ENCODE data around the gene B3GAT1. TPM values are rescaled to one million over a fixed set of nuclear protein-coding genes. Genes with fewer than 3 reads are reported as not detected.

Gene B3GAT1
- total and polyA plus RNA-seq, 2 experiments from 2014 or later = not detected

- Histone ChIP-seq H3K4me2 (ENCODE audit: unreplicated experiment) (no peak overlapping the region), H3F3A (ENCODE audit: insufficient read depth) (no peaks in the 10 kb centered on the region), H3K9me3 (ENCODE audit: low read depth) (no peaks in the 10 kb centered on the region), H3K36me3 (ENCODE audit: low read depth) (no peaks in the 10 kb centered on the region), H3K27ac (no peak overlapping the region), H3K79me2 (ENCODE audit: insufficient read depth) (no peaks in the 10 kb centered on the region), H3K27me3 (replicated peaks; ENCODE audit: insufficient read depth) (peaks cover 12% of the 10 kb centered on the region), H3K9me2 (ENCODE audit: insufficient read depth) (no peaks in the 10 kb centered on the region), H2AFZ (no peak overlapping the region), H3K9ac (no peak overlapping the region), H3K4me3 (no peak overlapping the region), H4K20me1 (ENCODE audit: insufficient read depth) (no peaks in the 10 kb centered on the region), H3K4me1 (ENCODE audit: insufficient read depth) (no peaks in the 10 kb centered on the region)
- 70 to 71% methylated on average over 9 of the region's 9 CpGs for WGBS, 2 experiments (ENCODE audit: low coverage in 1 of 2, low lambda C conversion rate in 2 of 2, missing lambda C conversion rate in 2 of 2)
- TF ChIP-seq EZH2phosphoT487 (IDR thresholded peaks at IDR 0.05; ENCODE audit: insufficient read depth, low read depth) (no peak), EZH2 (IDR thresholded peaks at IDR 0.05; ENCODE audit: insufficient read depth, poor library complexity, severe bottlenecking) (no peak)
- in situ Hi-C loops (cut with MboI) = no loop called here
- no peak for DNase-seq
Observed at GRCh38 chr11:134405841-134406240, 6.2 kb downstream of the B3GAT1 start.

DNA sequence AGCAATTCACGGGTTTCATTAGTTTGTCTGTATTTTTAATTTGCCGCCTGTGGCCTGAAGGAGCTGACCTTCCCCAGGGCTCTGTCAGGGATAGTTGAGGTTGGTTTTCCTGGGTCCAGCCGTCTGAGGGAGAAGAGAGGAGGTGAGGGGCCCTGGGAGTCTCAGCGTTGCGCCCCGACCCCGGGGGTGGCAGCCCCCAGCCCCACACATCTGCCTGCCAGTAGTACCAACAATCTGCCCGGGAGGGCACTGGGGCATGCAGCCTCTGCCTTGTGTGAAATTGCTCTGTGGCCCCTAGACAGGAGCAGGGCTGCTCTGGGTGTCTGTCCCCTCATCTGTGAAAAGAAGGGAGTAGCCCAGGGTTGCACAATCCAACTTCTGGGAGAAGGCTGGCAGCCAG is 6.6 kb downstream of the B3GAT1 start:
- Histone ChIP-seq H3K4me2 (ENCODE audit: unreplicated experiment) (no peak overlapping the region), H4K20me1 (ENCODE audit: insufficient read depth) (no peaks in the 10 kb centered on the region), H3F3A (ENCODE audit: insufficient read depth) (no peaks in the 10 kb centered on the region), H3K79me2 (ENCODE audit: insufficient read depth) (no peaks in the 10 kb centered on the region), H3K9ac (no peak overlapping the region), H3K27ac (no peak overlapping the region), H3K9me3 (ENCODE audit: low read depth) (no peaks in the 10 kb centered on the region), H3K9me2 (ENCODE audit: insufficient read depth) (no peaks in the 10 kb centered on the region), H3K27me3 (replicated peaks; ENCODE audit: insufficient read depth) (peaks cover 8% of the 10 kb centered on the region), H3K4me1 (ENCODE audit: insufficient read depth) (no peaks in the 10 kb centered on the region), H3K36me3 (ENCODE audit: low read depth) (no peaks in the 10 kb centered on the region), H3K4me3 (no peak overlapping the region), H2AFZ (no peak overlapping the region)
- no peak for TF ChIP-seq EZH2phosphoT487 (IDR thresholded peaks at IDR 0.05; ENCODE audit: insufficient read depth, low read depth)
- no peak for TF ChIP-seq EZH2 (IDR thresholded peaks at IDR 0.05; ENCODE audit: insufficient read depth, poor library complexity, severe bottlenecking)
- DNase-seq = no peak
- in situ Hi-C loops (cut with MboI) = no loop called here
- WGBS, 2 experiments (ENCODE audit: low coverage in 1 of 2, low lambda C conversion rate in 2 of 2, missing lambda C conversion rate in 2 of 2) = 55 to 62% methylated on average over 7 to 8 of the region's 8 CpGs

DNA sequence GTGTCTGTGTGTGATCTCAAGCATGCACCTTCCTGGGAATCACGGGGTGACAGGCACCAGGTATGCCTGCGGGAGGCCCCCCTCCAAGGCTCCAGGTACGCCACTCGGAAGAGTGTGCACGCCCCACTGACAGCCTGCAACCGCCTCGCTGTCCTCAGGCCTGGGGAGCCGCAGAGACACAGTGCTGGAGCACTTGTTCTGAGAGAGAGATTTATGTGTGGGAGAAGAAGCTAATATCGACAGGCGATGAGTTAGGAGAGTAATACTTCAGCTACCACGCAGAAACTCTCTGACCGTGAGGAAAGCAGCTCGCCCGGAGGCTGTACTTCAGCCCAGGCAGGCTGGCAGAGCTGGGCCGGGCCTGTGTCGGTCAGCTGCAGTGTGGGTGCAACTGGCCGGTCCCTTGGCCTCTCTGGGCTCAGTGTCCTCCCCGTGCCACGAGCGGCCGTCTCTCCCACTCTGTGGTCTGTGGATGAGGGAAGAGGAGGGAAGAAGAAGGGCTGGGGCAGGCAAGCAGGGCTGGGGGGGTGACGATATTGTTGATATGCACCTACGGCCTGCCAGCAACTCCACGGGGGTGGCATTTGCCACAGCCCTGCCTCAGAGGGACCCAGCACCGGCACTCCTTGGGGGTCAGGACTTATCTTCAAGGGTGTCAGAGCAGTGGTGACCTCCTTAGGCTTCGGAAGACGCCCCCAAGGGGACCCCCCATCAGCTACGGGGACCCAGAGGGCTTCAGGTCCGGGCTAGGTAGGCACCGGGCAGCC is 7.3 kb downstream of the B3GAT1 start:
- H3K36me3 ChIP-seq (ENCODE audit: low read depth) = no peaks in the 10 kb centered on the region
- no peak overlapping the region for H3K27ac ChIP-seq
- TF ChIP-seq EZH2phosphoT487 (IDR thresholded peaks at IDR 0.05; ENCODE audit: insufficient read depth, low read depth) (no peak), EZH2 (IDR thresholded peaks at IDR 0.05; ENCODE audit: insufficient read depth, poor library complexity, severe bottlenecking) (no peak)
- no peaks in the 10 kb centered on the region for H4K20me1 ChIP-seq (ENCODE audit: insufficient read depth)
- no peak overlapping the region for H2AFZ ChIP-seq
- no peak for DNase-seq
- no peaks in the 10 kb centered on the region for H3K79me2 ChIP-seq (ENCODE audit: insufficient read depth)
- H3K4me3 ChIP-seq = no peak overlapping the region
- no peaks in the 10 kb centered on the region for H3K4me1 ChIP-seq (ENCODE audit: insufficient read depth)
- H3K27me3 ChIP-seq (replicated peaks; ENCODE audit: insufficient read depth) = 0 out of 2 replicates have a peak, but pooled peaks cover 3% of the 10 kb centered on the region
- H3K9me3 ChIP-seq (ENCODE audit: low read depth) = no peaks in the 10 kb centered on the region
- no peaks in the 10 kb centered on the region for H3F3A ChIP-seq (ENCODE audit: insufficient read depth)
- in situ Hi-C loops (cut with MboI) = no loop called here
- WGBS, 2 experiments (ENCODE audit: low coverage in 1 of 2, low lambda C conversion rate in 2 of 2, missing lambda C conversion rate in 2 of 2) = 72 to 75% methylated on average over 28 to 30 of the region's 30 CpGs
- H3K4me2 ChIP-seq (ENCODE audit: unreplicated experiment) = no peak overlapping the region
- H3K9me2 ChIP-seq (ENCODE audit: insufficient read depth) = no peaks in the 10 kb centered on the region
- H3K9ac ChIP-seq = no peak overlapping the region

DNA sequence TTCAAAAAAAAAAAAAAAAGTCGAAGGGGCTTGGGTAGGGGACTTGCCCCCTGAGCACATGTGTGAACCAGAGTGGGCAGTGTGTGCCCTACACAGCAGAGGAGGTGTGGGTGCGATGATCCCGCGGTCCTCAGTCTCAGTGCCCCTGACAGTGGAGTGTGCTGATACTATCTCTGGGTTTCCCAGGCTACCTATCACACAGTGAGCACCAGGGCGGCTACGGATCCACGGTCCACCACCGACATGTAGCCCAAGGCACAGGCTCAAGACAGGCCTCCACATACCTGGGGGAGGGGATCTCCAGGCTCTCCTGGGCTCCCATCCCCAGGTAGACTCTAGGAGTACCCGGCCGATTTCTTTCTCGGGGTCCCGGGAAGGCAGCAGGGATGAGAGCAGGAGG is 9.1 kb downstream of the B3GAT1 start:
- Histone ChIP-seq H3K4me2 (ENCODE audit: unreplicated experiment) (no peak overlapping the region), H3K9ac (no peak overlapping the region), H3K36me3 (ENCODE audit: low read depth) (no peaks in the 10 kb centered on the region), H3K27ac (no peak overlapping the region), H3K4me3 (no peak overlapping the region), H3K9me2 (ENCODE audit: insufficient read depth) (no peaks in the 10 kb centered on the region), H3K79me2 (ENCODE audit: insufficient read depth) (no peaks in the 10 kb centered on the region), H4K20me1 (ENCODE audit: insufficient read depth) (no peaks in the 10 kb centered on the region), H3K27me3 (replicated peaks; ENCODE audit: insufficient read depth) (no peaks in the 10 kb centered on the region), H2AFZ (no peak overlapping the region), H3F3A (ENCODE audit: insufficient read depth) (no peaks in the 10 kb centered on the region), H3K9me3 (ENCODE audit: low read depth) (no peaks in the 10 kb centered on the region), H3K4me1 (ENCODE audit: insufficient read depth) (no peaks in the 10 kb centered on the region)
- TF ChIP-seq EZH2phosphoT487 (IDR thresholded peaks at IDR 0.05; ENCODE audit: insufficient read depth, low read depth) = no peak
- no peak for TF ChIP-seq EZH2 (IDR thresholded peaks at IDR 0.05; ENCODE audit: insufficient read depth, poor library complexity, severe bottlenecking)
- no peak for DNase-seq
- WGBS, 2 experiments (ENCODE audit: low coverage in 1 of 2, low lambda C conversion rate in 2 of 2, missing lambda C conversion rate in 2 of 2) = 69 to 74% methylated on average over 12 of the region's 12 CpGs
- in situ Hi-C loops (cut with MboI) = no loop called here

Data from GM23248 (cell line).